Muscle layer of colon (tissue), 2 donors: Measurements from ENCODE around the gene GBX1.

Experiments
- H3K27ac ChIP-seq: one replicate; pipeline ENCODE4 v1.7.0; 2013; ENCODE audit warnings: low read depth, mild to moderate bottlenecking, low read length, moderate library complexity
- H3K27me3 ChIP-seq, 2 donors: one replicate each; pipeline ENCODE4 v1.7.0; 2013; ENCODE audit warnings: low read length in 2 of 2, mild to moderate bottlenecking in 2 of 2; ENCODE audit not compliant: insufficient read depth in 2 of 2, control insufficient read depth in 1 of 2
- H3K36me3 ChIP-seq: one replicate; pipeline ENCODE4 v1.7.0; 2013; ENCODE audit warnings: mild to moderate bottlenecking, low read length; ENCODE audit not compliant: insufficient read depth
- H3K4me1 ChIP-seq: one replicate; pipeline ENCODE4 v1.7.0; 2013; ENCODE audit warnings: mild to moderate bottlenecking, low read length; ENCODE audit not compliant: insufficient read depth
- H3K4me3 ChIP-seq, 2 donors: one replicate each; pipeline ENCODE4 v1.7.0; 2013; ENCODE audit warnings: low read length in 2 of 2, low read depth in 1 of 2, mild to moderate bottlenecking in 1 of 2, moderate library complexity in 1 of 2
- H3K9ac ChIP-seq: one replicate; pipeline ENCODE4 v1.7.0; 2013; ENCODE audit warnings: low read length
- H3K9me3 ChIP-seq: one replicate; pipeline ENCODE4 v1.7.0; 2013; ENCODE audit warnings: mild to moderate bottlenecking, low read length
- donor health status: abdominal sarcoma.
- donor health status: Adenocarcinoma of cecum.

The GBX1 gene

GRCh38 chr7:151178831-151179230 lies 11.3 kb upstream of the GBX1 start:
- no peak overlapping the region for H3K27ac ChIP-seq
- no peak overlapping the region for H3K9ac ChIP-seq
- H3K4me1 ChIP-seq: no peaks in the 10 kb centered on the region
- H3K36me3 ChIP-seq: no peaks in the 10 kb centered on the region
- peaks cover 0 to 31% of the 10 kb centered on the region in 2 donors for H3K27me3 ChIP-seq
- no peaks in the 10 kb centered on the region for H3K9me3 ChIP-seq
- H3K4me3 ChIP-seq: no peak overlapping the region

DNA sequence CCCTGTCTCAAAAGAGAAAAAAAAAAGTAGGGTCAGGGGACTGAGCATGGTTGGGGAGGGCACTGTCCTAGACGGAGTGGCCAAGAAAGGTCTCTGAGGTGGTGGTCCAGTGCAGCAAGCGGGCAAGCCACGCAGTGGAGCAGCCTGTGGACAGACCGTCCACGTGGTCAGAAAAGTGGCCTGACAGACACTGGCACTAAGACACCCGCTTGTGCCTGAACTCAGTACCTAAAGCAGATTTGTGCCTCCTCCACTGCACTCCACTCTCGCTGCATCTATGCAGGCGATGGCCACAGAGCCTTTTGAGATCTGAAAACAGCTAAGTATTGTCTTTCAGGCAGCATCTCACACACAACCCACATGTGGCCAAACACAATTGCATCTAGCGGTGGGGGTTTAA lies 10.7 kb upstream of the GBX1 start:
- Histone ChIP-seq H3K4me3 (no peak overlapping the region), H3K9me3 (no peaks in the 10 kb centered on the region), H3K27me3 (peaks cover 3 to 37% of the 10 kb centered on the region in 2 donors), H3K27ac (no peak overlapping the region), H3K4me1 (no peaks in the 10 kb centered on the region), H3K36me3 (no peaks in the 10 kb centered on the region), H3K9ac (no peak overlapping the region)

GRCh38 chr7:151177310-151177709 lies 9.8 kb upstream of the GBX1 start:
- peaks cover 9 to 43% of the 10 kb centered on the region in 2 donors for H3K27me3 ChIP-seq
- no peak overlapping the region for H3K27ac ChIP-seq
- no peak overlapping the region for H3K9ac ChIP-seq
- no peaks in the 10 kb centered on the region for H3K4me1 ChIP-seq
- no peaks in the 10 kb centered on the region for H3K36me3 ChIP-seq
- H3K4me3 ChIP-seq: no peak overlapping the region
- no peaks in the 10 kb centered on the region for H3K9me3 ChIP-seq

GRCh38 chr7:151176401-151176800 lies 8.9 kb upstream of the GBX1 start:
- H3K36me3 ChIP-seq: no peaks in the 10 kb centered on the region

DNA sequence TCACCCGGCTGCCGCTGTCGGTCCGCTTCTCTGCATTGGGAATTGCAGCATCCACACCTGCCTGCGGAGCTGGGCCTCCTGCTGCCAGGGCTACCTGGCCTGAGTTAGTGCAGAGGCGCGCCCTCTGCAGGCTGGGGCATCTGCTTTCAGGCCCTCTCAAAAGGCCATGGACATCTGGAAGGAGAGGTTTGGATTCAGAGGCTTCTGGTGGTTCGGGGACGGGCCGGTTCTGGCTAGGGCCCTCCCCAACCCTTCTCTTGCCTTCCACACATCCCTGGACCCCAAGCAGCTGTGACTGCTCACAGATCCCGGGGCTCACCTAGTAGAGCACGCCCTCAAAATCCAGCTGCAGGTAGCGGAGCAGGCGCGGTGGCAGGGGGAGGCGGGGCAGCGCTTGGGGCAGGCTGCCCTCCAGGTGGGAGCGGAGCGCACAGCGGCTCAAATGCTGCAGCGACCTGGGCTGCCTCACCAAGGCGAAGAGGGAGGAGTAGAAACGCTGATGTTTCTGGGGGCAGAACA lies 8.4 kb upstream of the GBX1 start:
- Histone ChIP-seq H3K9me3 (no peaks in the 10 kb centered on the region), H3K4me1 (no peaks in the 10 kb centered on the region)

More at GRCh38 chr7:151176401-151176800, 8.9 kb upstream of the GBX1 start:
- no peak overlapping the region for H3K27ac ChIP-seq
- H3K4me3 ChIP-seq: no peak overlapping the region
- H3K9ac ChIP-seq: no peak overlapping the region
- no peaks in the 10 kb centered on the region for H3K4me1 ChIP-seq
- peaks cover 9 to 45% of the 10 kb centered on the region in 2 donors for H3K27me3 ChIP-seq
- no peaks in the 10 kb centered on the region for H3K9me3 ChIP-seq

DNA sequence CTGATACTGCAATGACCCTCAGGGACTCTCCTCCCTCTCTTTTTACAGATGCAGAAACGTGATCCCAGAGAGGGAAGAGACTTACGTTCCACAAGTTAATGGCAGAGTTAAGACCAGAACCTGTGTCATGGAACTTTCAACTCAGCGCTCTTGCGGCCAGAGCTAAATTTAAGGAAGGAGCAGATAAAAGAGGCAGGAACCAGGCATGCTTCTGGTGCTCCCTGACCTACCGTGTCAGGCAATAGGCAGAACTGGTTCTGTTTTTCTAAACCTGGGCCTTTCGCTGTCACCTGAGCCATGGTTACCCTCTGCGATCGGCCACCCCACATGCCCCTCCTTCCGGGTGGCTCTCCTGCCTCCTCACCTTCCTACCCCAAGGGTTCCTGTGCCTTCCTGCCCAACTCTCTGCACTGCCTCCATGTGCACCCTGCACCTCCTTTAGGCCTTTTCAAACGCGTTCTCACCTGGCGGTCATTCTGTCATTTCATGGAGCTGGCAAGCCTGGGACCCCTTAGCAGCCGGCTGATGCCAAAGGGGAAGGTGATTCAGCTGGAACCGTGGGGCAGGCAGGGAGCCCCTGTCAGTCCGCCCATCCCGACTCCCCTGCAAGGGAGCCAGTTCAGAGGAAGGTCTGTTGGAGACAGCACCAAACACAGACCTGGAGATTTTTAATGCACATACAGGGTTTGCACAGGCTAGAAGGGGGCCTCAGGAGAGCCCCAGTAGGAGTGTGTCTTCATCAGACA lies 7.7 kb upstream of the GBX1 start:
- no peak overlapping the region for H3K9ac ChIP-seq
- H3K36me3 ChIP-seq: no peaks in the 10 kb centered on the region
- H3K4me1 ChIP-seq: no peaks in the 10 kb centered on the region
- peaks cover 9 to 45% of the 10 kb centered on the region in 2 donors for H3K27me3 ChIP-seq
- no peak overlapping the region for H3K27ac ChIP-seq
- H3K9me3 ChIP-seq: no peaks in the 10 kb centered on the region
- no peak overlapping the region for H3K4me3 ChIP-seq

More for the DNA sequence above, 8.4 kb upstream of the GBX1 start:
- H3K4me3 ChIP-seq: no peak overlapping the region
- H3K36me3 ChIP-seq: no peaks in the 10 kb centered on the region
- no peak overlapping the region for H3K9ac ChIP-seq
- H3K27me3 ChIP-seq: peaks cover 9 to 46% of the 10 kb centered on the region in 2 donors
- no peak overlapping the region for H3K27ac ChIP-seq

- Histone ChIP-seq H3K9ac (no peak overlapping the region), H3K4me3 (no peak overlapping the region), H3K4me1 (no peaks in the 10 kb centered on the region), H3K36me3 (no peaks in the 10 kb centered on the region), H3K9me3 (no peaks in the 10 kb centered on the region), H3K27me3 (peaks cover 10 to 46% of the 10 kb centered on the region in 2 donors), H3K27ac (no peak overlapping the region)
These were observed 7.0 kb upstream of the GBX1 start for GRCh38 chr7:151174246-151175046.

DNA sequence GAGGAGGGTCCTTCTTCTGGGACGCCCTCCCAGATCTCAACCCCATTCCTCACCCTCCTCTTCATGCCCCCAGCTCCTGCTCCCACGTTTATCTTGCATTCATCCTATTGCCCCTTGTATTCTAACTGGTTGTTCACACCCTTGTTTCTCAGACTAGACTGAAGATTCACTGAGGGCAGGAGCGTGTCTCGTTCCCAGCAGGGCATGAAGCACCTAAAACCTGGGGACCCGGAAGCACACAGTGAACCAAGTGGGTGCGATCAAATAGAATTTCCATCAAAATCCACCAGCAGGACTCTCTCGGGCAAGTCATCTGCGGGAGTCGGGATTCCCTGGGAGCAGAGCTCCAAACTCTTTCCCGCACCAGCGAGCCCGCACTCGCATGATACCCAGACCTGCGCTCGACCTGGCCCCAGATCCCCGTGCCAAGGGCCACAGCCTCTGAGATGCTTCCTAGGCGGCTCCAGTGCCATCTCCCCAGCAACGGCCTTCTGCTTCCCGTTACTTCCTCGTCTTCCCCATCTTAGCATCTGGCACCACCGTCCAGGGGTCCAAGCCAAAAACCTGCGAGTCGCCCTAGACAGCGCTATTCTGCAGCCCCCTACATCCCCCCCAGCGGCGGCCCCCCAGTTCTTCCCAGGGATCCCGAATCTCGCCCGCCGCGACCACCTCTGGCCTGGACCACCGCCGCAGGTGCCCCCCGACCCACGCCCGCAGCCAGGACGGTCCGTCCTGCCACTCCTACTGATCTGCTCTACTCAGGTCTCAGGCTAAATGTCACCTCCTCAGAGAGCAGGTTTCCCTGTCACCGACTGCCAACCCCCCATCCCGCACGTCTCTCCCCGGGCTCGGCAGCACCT lies 6.1 kb upstream of the GBX1 start:
- no peak overlapping the region for H3K4me3 ChIP-seq
- H3K4me1 ChIP-seq: no peaks in the 10 kb centered on the region
- no peaks in the 10 kb centered on the region for H3K9me3 ChIP-seq
- no peak overlapping the region for H3K9ac ChIP-seq
- no peaks in the 10 kb centered on the region for H3K36me3 ChIP-seq
- H3K27me3 ChIP-seq: peaks cover 18 to 52% of the 10 kb centered on the region in 2 donors
- no peak overlapping the region for H3K27ac ChIP-seq

- Histone ChIP-seq H3K27me3 (peaks cover 22 to 62% of the 10 kb centered on the region in 2 donors), H3K4me1 (no peaks in the 10 kb centered on the region), H3K9ac (no peak overlapping the region), H3K4me3 (no peak overlapping the region), H3K27ac (no peak overlapping the region), H3K36me3 (no peaks in the 10 kb centered on the region), H3K9me3 (no peaks in the 10 kb centered on the region)
These were observed 5.0 kb upstream of the GBX1 start for GRCh38 chr7:151172273-151173141.

DNA sequence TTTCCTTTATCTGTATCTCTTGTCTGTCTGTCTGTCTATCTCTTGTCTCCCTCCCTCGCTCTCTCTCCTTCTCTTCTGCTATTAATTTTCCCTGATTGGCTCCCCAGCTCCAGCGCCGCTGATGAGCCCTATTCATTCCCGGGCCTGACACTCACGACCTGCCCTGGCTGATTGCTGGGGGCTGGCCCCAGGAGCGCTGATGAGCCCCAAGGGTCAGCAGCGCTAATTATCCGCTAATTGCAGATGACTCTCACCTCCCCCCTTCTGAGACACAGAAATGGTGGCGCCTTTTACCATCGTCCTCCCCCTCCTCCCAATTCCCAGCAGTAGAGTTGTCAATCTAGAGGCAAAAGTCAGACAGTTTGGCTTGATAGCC lies 1.3 kb upstream of the GBX1 start:
- H3K9ac ChIP-seq: no peak overlapping the region
- no peaks in the 10 kb centered on the region for H3K9me3 ChIP-seq
- no peaks in the 10 kb centered on the region for H3K36me3 ChIP-seq
- H3K27ac ChIP-seq: no peak overlapping the region
- H3K4me3 ChIP-seq: no peak overlapping the region
- peaks cover 44 to 68% of the 10 kb centered on the region in 2 donors for H3K27me3 ChIP-seq
- no peaks in the 10 kb centered on the region for H3K4me1 ChIP-seq
